COLO668 (cell line): ENCODE measurements around the gene ARMH3.

Source experiments
- DNase-seq: peaks from one replicate; lab custom pipeline; 2025; ENCODE audit not compliant: unreplicated experiment; lab: John Stamatoyannopoulos, UW

The ARMH3 gene

DNA sequence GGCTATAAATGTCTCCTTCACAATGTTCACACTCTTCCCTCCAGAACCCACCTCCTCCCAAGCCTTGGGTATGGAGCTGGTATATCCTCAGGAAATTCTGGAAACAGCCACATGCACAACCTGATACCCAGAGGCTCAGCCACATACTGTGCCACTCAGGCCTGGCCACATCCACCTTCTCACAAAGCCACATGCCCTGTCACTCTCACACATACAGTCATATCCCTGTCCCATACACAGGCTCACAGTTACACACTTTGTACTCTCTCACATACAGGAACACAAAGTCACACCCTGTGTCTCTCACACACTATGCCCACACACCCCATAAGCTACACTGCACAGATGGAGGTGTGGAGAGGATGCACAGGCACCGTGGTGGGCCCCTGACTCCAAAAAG is 222.5 kb downstream of the ARMH3 start:
- no peak for DNase-seq

DNA sequence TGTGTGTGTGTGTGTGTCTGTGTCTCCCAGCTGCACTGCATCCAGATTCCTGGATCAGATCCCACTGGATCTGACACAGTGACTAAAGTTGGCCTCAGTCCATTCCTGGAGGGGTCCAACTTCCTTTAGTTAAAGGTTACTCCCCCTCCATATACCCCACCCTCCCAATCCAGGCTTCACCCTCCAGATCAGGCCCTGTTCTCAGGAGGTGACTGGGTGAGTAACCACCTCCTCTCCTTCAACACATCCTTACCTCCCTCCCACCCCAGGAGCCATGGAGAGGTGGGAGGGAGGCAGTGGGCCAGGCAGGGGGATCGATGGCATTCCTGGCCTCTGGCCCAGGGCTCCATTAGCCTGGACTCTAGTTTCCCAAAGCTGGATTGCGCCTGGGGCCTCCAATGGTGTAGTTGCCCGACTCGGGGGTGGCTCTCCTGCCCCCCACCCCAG is 223.6 kb downstream of the ARMH3 start:
- DNase-seq, result no peak

DNA sequence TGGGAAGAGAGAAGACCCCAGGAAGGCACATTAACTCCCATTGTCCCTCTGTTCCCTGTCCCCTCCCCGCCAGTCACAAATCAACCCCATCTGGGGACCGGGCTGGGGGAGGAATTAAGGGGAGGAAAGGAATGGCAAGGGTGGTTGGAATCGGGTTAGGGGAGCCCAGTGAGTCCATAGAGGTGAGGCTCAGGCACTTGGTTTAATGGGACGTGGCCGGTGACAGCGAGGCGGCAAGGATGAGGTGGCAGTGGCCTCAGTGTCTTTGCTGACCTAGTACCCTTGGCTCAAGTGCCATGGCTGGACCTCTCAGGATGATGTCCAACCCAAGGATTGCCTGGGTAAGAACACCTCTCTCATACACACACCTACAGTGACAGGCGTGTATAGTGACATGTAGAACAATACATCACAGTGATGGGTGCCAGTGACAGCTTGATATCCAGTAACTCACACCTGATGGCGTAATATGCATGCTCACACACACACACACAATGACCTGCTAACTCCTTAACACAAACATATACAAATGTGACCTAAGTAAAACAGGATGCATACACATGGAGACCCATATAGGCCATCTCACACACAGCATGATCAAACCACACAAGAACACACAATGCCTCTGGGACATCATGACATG is 224.7 kb downstream of the ARMH3 start:
- no peak for DNase-seq

DNA sequence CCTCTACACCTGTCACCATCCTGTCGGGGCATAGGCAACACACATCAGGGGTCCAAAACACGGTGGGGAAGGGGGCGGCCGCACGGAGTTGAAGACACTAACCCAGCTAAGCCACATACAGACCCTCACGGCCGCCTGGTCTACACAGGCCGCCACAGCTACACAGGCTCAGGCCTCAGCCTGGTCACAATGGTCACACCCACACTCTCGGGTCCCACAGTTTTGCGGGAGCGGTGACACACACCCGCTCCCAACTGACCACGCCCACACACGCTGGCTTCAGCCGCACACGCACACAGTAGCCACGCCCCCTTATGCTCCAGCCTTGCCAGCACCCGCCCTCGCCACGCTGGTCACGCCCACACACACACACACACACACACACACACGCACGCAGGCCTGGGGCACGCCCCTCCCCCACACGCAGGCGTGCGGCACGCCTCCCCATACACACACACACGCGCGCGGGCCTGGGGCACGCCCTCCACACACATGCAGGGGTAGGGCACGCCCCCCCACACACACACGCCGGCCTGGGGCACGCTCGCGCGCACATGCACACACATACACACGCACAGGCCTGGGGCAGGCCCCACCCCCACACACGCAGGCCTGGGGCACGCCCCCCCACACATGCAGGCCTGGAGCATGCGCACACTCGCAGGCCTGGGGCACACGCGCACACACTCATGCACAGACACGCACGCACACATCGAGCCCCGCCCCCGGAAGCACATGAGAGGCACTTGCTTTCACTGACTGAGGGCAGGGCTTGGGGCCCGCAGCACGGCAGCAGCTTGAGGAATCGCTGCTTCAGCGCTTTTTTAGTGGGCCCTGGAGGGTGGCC is 225.4 kb downstream of the ARMH3 start:
- DNase-seq, result peak; percentile 82

DNA sequence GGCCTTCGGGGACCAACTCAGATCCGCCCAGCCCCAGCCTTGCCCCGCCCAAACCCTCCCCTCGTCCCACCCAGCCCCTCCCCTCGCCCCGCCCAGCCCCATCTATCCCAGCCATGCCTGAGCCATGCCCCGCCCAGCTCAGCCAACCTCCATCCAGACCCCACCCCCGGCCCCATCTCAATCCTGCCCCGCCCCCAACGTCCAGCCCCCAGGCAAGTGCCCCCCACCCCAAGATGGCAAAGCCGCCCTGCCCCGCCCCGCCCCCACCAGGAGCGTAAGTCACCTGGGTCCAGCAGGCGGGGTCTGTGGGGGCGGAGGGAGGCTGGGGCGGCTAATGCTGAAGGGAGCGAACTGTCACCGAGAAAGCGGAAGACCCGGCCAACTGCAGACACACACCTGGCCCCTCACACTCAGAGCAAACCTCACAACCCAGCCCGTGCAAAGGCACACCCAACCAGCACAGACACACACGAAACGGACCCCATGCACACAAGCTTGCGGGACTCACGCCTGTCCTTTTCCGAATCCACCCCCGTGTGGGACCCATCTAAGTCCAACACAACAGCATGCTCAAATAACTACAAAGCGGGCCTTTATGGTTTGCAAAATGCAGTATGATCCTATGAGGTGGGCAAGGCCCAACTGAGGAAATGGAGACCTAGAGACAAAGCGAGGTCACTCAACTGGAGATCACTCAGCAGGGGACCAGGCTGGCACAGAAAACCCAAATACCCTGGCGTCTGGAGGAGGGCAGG is 226.2 kb downstream of the ARMH3 start:
- peak; percentile 4 for DNase-seq

DNA sequence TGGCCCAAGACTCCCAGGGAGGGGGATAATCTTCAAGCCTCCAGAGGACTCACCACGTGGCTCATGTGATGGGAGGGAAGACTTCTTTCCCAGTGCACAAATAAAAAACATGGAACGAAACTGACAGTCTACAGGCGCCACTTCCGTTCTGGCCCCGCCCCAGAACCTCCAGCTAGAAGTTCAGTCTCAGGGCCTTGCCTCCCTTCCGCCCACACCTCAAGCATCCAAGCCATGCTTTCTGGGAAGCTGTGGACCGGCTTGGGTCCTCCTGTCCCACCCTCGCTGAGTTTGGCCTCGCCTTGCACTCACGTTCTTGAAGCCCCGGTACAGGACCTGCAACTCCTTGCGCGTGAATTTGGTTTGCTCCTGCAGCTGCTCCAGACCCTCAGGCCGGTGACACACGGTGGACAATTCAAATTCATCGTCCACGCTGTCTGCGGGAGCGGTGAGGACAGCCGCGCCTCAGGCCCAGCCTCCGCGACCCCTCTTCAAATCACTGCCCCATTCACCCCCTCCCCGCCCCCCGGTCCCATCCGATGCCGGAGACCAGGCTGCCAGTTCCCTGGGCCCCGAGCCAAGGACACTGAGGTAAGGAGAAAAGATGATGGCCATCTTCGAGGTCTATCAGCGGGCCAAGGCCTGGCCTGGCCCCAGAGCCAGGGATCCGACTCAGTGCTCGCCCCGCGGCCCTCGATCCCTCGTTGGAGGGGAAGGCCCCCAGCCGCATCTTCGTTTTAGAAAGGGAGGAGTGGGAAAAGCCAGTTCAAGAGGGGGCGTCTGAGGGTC is 227.0 kb downstream of the ARMH3 start:
- DNase-seq, result no peak

DNA sequence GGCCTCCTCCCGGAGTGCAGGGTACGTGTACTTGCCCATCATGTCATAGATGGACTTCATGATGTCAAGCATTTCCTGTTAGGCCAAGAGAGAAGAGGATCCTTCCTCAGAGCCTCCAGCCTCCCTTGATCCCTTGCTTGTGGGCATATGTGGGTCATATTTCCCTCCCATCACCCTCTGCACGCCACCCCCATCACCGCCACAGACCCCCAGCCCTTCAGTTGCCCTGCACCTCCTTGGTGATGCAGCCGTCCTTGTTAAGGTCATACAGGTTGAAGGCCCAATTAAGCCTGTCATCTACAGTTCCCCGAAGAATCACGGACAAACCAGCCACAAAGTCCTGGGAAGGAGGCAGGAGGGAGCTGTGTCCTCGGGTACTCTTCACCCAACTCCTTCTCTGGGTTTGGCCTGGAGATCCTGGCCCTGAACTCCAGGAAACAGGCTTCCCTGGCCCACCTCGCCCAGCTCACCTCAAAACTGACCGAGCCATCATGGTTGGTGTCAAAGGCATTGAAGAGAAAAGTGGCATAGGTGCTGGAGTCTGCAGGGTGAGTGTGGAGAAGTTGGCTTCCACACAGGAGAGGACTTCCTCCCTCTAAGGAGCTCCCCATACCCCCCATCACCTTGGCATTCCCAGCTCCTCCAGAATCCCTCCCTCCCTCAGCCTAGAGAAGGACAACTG is 227.9 kb downstream of the ARMH3 start:
- no peak for DNase-seq

DNA sequence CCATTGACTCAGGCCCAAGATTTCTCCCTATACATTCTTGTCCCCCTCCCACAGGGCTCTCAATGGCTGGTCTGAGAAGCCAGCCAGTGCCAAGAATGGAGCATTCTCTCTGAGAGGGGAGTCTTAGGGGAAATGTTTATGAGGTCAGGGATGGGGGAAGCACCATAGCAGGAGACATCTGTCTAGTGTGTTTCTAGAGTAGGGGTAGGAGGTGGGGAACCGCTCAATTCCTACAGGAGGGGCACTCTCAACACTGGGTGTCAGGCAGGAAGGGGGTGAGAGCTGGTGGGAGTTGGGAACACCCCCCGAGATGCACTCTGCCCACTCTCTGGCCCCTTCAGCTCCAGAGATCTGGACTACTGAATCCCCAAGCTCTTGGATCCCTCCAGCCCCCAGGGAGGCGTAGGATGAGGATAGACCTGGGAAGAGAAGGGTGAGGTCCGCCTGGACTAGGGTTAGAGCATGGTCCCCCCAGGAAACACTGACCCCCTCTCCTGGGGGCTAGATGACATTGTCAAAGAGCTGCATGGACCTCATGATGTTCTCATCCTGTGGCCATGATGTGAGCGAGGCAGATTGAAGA is 229.0 kb downstream of the ARMH3 start:
- no peak for DNase-seq

DNA sequence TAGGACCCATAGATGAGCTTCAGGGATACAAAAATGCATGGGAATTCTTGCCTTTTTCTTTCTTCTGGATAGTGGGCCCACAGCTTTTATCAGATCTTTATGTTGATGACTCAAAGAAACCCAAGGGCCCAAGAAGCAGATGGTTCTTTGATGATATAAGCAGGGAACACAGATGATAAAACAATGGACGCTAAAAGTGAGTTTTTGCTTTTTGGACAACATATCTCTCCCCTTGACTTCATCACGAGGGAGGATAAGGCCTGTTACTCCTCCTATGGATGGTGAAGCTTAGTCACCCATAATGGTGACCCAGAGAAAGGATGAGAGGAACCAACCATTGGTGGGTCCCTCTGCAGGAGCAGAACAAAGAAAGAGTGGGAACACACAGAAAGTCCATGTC is 231.2 kb downstream of the ARMH3 start:
- DNase-seq, result no peak

DNA sequence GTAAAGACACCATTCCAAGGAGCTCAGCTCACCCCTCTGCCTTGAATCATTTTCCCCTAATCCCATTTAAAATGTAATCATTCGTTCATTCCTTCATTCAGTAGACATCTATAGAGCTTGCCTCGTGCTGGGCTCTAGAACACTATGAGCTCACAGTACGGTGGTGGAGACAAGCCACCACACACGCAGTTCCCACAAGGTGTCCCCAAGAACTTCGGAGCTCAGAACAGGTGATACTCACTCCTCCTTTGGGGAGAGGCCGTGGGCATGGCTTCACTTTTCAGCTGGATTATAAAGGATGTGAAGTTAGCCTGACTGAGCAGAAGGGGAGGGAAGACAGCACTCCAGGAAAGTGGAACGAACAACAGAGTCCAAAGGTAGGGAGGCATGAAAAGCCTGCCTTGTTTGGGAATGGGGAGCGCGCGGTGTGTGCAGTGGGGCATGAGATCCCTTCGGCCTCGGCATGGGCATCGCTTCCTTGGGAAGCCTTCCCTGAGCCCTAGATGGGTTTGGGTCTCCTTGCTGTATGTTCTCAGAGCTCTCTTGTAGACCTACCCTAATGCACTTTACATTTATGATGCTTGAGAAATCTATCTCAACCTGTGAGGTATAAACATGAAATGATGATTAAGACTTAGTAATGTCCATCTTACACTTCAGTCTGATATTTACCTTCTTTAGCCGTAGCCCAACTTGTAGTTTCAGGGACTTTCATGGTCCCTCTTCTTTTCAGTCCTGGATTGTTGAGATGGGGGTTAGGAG is 236.9 kb downstream of the ARMH3 start:
- peak; percentile 60 for DNase-seq

DNA sequence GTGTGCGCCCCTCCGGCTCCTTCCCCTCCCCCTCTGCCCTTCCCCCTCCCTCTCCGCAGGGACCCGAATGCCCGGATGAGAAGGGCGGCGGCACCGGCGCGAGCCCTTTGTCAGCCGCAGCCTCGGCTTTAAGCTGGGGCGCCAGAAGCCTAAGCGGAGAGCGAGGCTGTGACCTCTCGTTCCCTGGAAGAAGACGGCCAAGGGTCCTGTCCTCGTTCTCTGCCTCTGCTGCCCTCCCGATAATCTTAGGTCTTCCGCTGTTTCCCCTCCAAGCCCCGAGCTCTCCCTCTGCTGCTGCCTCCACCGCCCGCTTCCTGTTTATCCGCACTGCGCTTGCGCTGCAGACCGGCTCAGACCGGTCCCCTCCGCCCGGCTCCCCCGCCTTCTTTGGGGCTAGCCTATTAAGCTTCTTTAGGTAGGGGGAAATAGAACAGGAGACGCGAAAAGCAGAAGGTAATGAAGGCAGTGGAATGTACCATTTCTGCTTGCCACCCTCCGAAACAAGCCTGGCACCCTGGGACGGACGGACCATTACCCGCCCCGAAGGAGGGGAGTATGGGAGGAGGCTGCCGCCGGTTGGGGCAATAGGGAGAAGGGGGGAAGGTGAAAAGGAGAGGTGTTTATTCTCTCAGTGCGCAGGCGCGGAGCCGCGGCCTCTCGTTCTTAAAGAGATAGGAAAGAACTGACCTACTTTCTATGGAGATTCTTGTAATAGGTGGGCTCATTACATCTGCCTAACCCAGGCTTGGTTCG is 237.7 kb downstream of the ARMH3 start, which contains the start of gene OGA:
Gene OGA (minus strand): TSS at position 326 of the 753 bp plus-strand sequence. CDS start 422 bp downstream, outside the sequence.
- peak; percentile 98 for DNase-seq

DNA sequence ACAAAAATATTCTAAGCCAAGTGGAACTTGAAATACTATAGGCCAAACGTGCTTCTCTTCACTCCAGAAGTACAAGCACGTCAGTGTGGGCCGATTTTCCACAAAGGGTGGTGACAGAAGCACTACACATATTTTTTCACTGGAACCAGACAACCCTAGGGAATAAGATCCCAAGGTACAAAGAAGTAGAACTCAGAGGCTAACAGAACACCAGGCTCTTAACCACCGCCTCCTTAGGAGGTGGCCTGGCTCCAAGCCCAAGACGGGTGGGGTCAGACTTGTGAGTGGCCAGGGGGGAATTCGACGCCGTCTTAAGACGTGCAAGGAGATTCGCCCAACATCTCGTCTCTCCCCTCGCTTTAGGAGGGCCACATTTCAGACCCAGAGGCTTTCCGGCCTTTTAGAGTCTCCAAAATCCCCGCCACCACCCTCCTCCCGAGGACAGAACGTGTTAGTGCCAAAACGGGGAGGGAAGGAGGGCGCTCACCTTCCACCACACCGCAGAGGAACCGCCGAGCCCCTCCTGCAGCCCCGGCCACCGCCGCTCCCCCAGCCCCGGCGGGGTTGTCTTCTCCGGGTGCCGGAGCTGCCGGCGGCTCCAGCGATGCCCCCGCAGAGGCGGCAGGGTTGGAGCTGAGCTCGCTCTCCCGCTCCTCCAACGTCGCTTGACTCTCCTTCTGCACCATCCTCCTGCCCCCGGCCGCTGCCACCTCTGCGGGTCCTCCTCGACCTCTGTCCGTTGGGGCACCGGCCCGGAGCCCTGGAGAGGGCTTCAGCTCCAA is 238.4 kb downstream of the ARMH3 start:
- no peak for DNase-seq

DNA sequence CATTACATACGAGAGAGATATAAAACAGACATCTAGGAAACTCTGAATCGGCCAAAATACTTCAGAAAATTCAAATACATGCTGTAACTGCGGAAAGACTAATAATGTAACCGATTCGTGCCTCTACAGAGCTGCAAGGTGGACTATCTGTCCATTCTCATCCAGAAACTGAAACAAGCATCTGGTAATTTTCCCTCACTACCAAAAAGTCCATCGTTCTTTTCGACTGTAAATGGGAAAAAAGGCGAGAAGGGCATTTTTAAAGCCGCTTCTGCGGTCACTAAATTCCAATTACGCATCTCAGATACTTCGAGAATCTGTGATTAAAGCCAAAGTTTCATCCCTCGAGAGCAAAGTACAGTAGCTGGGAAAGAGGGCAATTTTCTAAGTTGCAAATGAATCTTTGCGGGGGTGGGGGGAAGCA is 239.0 kb downstream of the ARMH3 start:
- no peak for DNase-seq

DNA sequence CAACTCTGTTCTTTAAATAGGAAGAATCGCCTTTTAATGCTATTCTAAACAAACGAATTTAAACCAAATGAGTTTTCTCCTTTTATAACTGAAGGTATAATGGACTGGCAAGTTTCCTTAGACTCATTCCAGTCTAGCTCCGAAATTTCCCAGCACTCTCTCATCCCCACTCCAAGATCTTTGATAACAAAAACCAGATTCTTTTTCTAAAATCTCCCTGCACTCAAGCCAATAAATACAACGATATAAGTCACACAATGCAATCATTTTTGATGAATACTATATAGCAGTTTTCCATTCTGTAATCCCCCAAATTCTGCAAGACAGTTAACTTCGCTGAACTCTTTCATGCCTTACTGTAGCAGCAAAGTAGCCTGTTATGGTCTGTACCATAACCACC is 239.6 kb downstream of the ARMH3 start:
- no peak for DNase-seq

DNA sequence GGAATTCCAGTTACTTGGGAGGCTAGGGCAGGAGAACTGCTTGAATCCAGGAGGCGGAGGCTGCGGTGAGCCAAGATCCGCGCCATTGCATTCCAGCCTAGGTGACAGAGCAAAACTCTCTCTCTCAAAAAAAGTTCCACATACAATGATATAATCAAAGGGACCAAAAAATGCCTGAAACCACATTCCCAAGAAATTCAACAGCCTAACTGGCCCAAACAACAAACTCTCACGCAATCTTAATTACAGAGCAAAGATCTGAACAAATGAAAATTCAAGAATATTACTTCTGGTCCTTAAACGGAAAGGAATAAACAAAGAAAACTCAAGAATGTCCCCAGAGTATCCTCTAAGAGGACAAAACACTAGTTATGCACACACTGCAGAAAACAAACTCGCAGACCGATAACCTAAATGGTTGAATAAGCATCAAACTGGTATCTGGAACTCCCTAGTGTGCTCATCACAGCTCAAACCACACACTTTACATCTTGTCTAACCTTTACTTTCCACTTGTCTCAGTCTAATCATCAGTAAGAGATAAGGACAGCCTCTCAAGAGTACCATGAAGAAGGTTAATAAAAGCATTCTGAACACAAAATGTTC is 241.4 kb downstream of the ARMH3 start:
- no peak for DNase-seq

DNA sequence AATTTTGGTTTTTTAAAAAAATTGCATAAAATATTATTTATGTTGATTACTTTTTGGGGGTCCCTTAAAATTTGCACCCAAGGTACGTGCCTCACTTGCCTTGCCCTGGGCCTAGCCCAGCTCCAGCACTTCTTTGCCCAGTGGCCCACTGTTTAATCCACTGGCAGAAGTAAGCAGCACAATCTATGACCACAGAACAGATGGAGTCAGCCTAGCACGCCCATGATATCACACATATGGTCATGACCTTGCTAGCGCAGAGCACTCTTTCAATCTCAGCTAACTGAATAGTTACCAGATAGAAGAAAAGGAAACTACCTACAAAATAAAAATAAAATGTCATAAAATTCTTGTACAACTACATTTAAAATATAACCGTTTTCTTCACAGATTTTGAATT is 243.4 kb downstream of the ARMH3 start:
- no peak for DNase-seq

DNA sequence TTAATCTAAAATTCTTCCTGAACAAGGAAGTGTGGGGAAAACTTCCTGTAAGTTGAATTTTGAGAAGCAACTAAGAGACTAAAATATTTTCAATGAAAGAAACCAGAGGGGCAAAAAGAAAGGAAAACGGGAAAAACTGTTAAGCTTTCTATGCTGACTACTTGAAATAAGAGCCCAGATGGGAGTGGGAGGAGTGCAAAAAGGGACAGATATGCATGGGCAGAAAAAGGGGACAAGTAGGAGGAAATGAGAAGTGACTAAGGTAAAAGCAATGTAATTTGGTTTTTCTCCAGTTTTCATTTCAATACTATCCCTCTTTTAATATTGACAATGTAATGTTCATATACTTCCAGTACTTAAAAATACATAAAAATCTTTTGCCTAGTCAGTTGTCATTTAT is 248.8 kb downstream of the ARMH3 start:
- DNase-seq, result no peak
